Ramos (cell line): ENCODE measurements around the gene STAC3.

Source experiments
- in situ Hi-C: fragments of 300-500 bp; cut with MboI; formaldehyde crosslinking; loops from one replicate; pipeline ENCODE4 v1.14.3; 2022; ENCODE audit warnings: low sequenced_read_pairs; ENCODE audit not compliant: unreplicated experiment

STAC3 gene

GRCh38 chr12:57203201-57203600 lies 47.8 kb downstream of the STAC3 start:
- in situ Hi-C loops: no loop called here

- in situ Hi-C loops: no loop called here
These were observed 48.7 kb downstream of the STAC3 start for GRCh38 chr12:57202321-57202720.

- in situ Hi-C loops: no loop called here
These were observed 49.4 kb downstream of the STAC3 start for GRCh38 chr12:57201631-57202030.

GRCh38 chr12:57201219-57201618 lies 49.8 kb downstream of the STAC3 start:
- in situ Hi-C loops: no loop called here

- in situ Hi-C loops: no loop called here
These were observed 50.5 kb downstream of the STAC3 start for GRCh38 chr12:57200497-57200896.

GRCh38 chr12:57199191-57199590 lies 51.8 kb downstream of the STAC3 start:
- in situ Hi-C loops: no loop called here

GRCh38 chr12:57198329-57198728 lies 52.7 kb downstream of the STAC3 start:
- in situ Hi-C loops: no loop called here

- in situ Hi-C loops: no loop called here
These were observed 54.0 kb downstream of the STAC3 start for GRCh38 chr12:57196956-57197355.

GRCh38 chr12:57196439-57196838 lies 54.5 kb downstream of the STAC3 start:
- in situ Hi-C loops: no loop called here

GRCh38 chr12:57195611-57196371 lies 55.2 kb downstream of the STAC3 start:
- in situ Hi-C loops: no loop called here

- in situ Hi-C loops: no loop called here
These were observed 55.8 kb downstream of the STAC3 start for GRCh38 chr12:57195186-57195585.

- in situ Hi-C loops: no loop called here
These were observed 56.7 kb downstream of the STAC3 start for GRCh38 chr12:57194253-57194652.

- in situ Hi-C loops: no loop called here
These were observed 57.2 kb downstream of the STAC3 start for GRCh38 chr12:57193706-57194245.
